ENCODE data around the gene SLC30A7.

The SLC30A7 gene

DNA sequence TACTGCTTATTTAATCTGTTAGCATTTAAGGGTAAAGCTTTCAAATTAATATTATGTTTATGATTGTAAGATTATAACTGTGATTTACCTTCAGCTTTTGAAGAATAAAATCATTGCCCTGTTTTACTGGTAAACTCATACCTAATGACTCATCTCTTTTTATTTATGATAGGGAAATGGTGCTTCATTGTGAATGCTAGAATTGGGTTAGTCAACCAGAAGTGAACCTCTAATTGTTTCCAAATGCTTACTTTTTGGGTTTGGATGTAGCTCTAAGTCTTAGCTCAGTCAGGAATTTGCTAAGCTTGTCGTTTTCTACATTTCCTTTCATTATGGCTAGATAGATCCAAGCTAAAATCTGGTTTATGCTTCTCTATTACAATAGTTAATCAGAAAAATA, 59.4 kb downstream of the SLC30A7 start:
- Histone ChIP-seq H4K91ac (ENCODE audit: low read length) (no peak overlapping the region), H2BK5ac (ENCODE audit: low read depth, low read length, poor library complexity, severe bottlenecking) (no peak overlapping the region)

DNA sequence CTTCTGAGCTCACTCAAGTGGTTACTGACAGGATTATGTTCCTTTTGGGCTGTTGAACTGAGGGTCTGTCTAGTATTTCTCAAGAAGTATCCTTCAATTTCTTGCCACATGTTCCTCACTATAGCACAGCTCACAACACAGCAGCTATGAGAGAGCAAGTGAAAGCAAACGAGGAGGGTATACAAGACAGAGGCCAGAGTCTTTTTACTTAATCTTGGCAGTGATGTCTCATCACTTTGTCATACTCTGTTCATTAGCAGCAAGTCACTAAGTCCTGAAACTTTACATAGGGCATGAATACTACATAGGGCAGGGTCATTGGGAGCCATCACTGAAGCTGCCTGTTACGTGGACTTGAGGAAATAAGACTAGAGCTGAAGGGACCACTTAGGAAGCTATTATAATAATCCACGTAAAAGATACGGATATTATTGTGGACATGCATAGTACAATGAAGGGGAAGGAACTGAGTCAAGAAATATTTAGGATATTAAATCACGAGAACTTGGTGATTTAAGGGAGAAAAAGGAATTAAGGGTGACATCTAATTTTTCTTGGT, 63.7 kb downstream of the SLC30A7 start:
- H2BK5ac ChIP-seq (ENCODE audit: low read depth, low read length, poor library complexity, severe bottlenecking) = no peak overlapping the region
- H4K91ac ChIP-seq (ENCODE audit: low read length) = no peak overlapping the region
- H3K4me2 ChIP-seq (ENCODE audit: low read length, poor library complexity, severe bottlenecking) = no peak overlapping the region
- H2BK15ac ChIP-seq (ENCODE audit: low read depth, poor library complexity, severe bottlenecking) = no peak overlapping the region
- no peak overlapping the region for H3K4ac ChIP-seq (ENCODE audit: low read depth in 1 of 2, low read length in 2 of 2)
- H3K4me1 ChIP-seq (ENCODE audit: control insufficient read depth, insufficient read depth, low read depth, low read length) = no peaks in the 10 kb centered on the region
- no peak overlapping the region for H3K23ac ChIP-seq (ENCODE audit: low read length in 2 of 2)
- H3K9ac ChIP-seq (ENCODE audit: low read length) = no peak overlapping the region
- 89% methylated on average over 5 of the region's 5 CpGs for WGBS
- H2BK12ac ChIP-seq (ENCODE audit: low read length in 2 of 2) = no peak overlapping the region
- H3K36me3 ChIP-seq (ENCODE audit: control insufficient read depth in 1 of 2, insufficient read depth in 2 of 2, low read depth in 1 of 2, low read length in 2 of 2) = peaks cover 0 to 30% of the 10 kb centered on the region in 2 experiments
- no peak overlapping the region for H2AK5ac ChIP-seq (ENCODE audit: low read length, severe bottlenecking)
- H3K9me3 ChIP-seq (ENCODE audit: control insufficient read depth, low read length) = no peaks in the 10 kb centered on the region
- H3K18ac ChIP-seq (ENCODE audit: low read depth in 1 of 2, low read length in 2 of 2) = no peak overlapping the region
- peaks cover 3% of the 10 kb centered on the region for H3K79me1 ChIP-seq (replicated peaks; ENCODE audit: low read length, poor library complexity, severe bottlenecking)
- H2BK120ac ChIP-seq (ENCODE audit: low read depth, low read length) = no peak overlapping the region
- no peaks in the 10 kb centered on the region for H3K27me3 ChIP-seq (ENCODE audit: control insufficient read depth in 1 of 2, insufficient read depth in 1 of 2, low read length in 2 of 2)
- no peak overlapping the region for H2AFZ ChIP-seq (ENCODE audit: low read depth, low read length)
- H4K8ac ChIP-seq (ENCODE audit: low read length) = no peak overlapping the region
- no peak overlapping the region for H3K27ac ChIP-seq (ENCODE audit: low read length, poor library complexity, severe bottlenecking)
- peak; percentile 12 for DNase-seq
- no peak overlapping the region for H3K4me3 ChIP-seq (ENCODE audit: insufficient read depth in 1 of 2, low read depth in 1 of 2, low read length in 2 of 2)
- H3K14ac ChIP-seq (ENCODE audit: low read length in 2 of 2) = no peak overlapping the region

More for the DNA sequence above, 59.4 kb downstream of the SLC30A7 start:
- no peak overlapping the region for H2AK5ac ChIP-seq (ENCODE audit: low read length, severe bottlenecking)
- no peak overlapping the region for H3K14ac ChIP-seq (ENCODE audit: low read length in 2 of 2)
- H2BK120ac ChIP-seq (ENCODE audit: low read depth, low read length) = no peak overlapping the region
- H3K36me3 ChIP-seq (ENCODE audit: control insufficient read depth in 1 of 2, insufficient read depth in 2 of 2, low read depth in 1 of 2, low read length in 2 of 2) = peaks cover 3 to 18% of the 10 kb centered on the region in 2 experiments
- no peak overlapping the region for H3K4me2 ChIP-seq (ENCODE audit: low read length, poor library complexity, severe bottlenecking)
- H2BK15ac ChIP-seq (ENCODE audit: low read depth, poor library complexity, severe bottlenecking) = no peak overlapping the region
- peaks cover 5% of the 10 kb centered on the region for H3K79me1 ChIP-seq (replicated peaks; ENCODE audit: low read length, poor library complexity, severe bottlenecking)
- no peak overlapping the region for H3K18ac ChIP-seq (ENCODE audit: low read depth in 1 of 2, low read length in 2 of 2)
- peak; percentile 51 for DNase-seq
- H3K27ac ChIP-seq (ENCODE audit: low read length, poor library complexity, severe bottlenecking) = no peak overlapping the region
- no peaks in the 10 kb centered on the region for H3K9me3 ChIP-seq (ENCODE audit: control insufficient read depth, low read length)
- no peaks in the 10 kb centered on the region for H3K4me1 ChIP-seq (ENCODE audit: control insufficient read depth, insufficient read depth, low read depth, low read length)
- H3K9ac ChIP-seq (ENCODE audit: low read length) = peak overlapping the region; percentile 73
- no peak overlapping the region for H3K4me3 ChIP-seq (ENCODE audit: insufficient read depth in 1 of 2, low read depth in 1 of 2, low read length in 2 of 2)
- no peak overlapping the region for H2BK12ac ChIP-seq (ENCODE audit: low read length in 2 of 2)
- no peaks in the 10 kb centered on the region for H3K27me3 ChIP-seq (ENCODE audit: control insufficient read depth in 1 of 2, insufficient read depth in 1 of 2, low read length in 2 of 2)
- no peak overlapping the region for H3K4ac ChIP-seq (ENCODE audit: low read depth in 1 of 2, low read length in 2 of 2)
- H4K8ac ChIP-seq (ENCODE audit: low read length) = no peak overlapping the region
- WGBS = 20% methylated on average over 1 of the region's 1 CpG
- no peak overlapping the region for H2AFZ ChIP-seq (ENCODE audit: low read depth, low read length)
- H3K23ac ChIP-seq (ENCODE audit: low read length in 2 of 2) = no peak overlapping the region

DNA sequence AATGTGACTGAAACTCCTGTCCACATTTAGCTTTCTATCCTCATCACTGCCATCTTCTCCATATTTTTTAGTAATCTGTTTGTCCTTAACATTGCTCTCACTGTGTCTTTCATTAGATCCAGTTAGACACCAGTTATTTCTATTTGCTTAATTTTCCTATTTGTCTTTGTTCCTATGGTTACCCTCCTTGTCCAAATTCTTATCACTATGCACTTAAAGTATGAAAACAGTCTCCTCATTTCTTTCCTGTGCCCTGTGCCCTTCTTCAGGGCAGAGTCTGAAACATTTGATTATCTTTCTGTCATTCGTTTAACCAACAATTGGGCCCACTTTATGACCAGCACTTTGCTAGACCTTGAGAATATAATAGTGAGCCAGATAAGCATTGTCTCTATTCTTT, 64.2 kb downstream of the SLC30A7 start:
- peaks cover 0 to 35% of the 10 kb centered on the region in 2 experiments for H3K36me3 ChIP-seq (ENCODE audit: control insufficient read depth in 1 of 2, insufficient read depth in 2 of 2, low read depth in 1 of 2, low read length in 2 of 2)
- H2BK120ac ChIP-seq (ENCODE audit: low read depth, low read length) = no peak overlapping the region
- H2BK5ac ChIP-seq (ENCODE audit: low read depth, low read length, poor library complexity, severe bottlenecking) = no peak overlapping the region
- no peak overlapping the region for H3K27ac ChIP-seq (ENCODE audit: low read length, poor library complexity, severe bottlenecking)
- H4K91ac ChIP-seq (ENCODE audit: low read length) = no peak overlapping the region
- H3K4me3 ChIP-seq (ENCODE audit: insufficient read depth in 1 of 2, low read depth in 1 of 2, low read length in 2 of 2) = no peak overlapping the region
- no peaks in the 10 kb centered on the region for H3K27me3 ChIP-seq (ENCODE audit: control insufficient read depth in 1 of 2, insufficient read depth in 1 of 2, low read length in 2 of 2)
- no peak overlapping the region for H2BK15ac ChIP-seq (ENCODE audit: low read depth, poor library complexity, severe bottlenecking)
- no peaks in the 10 kb centered on the region for H3K4me1 ChIP-seq (ENCODE audit: control insufficient read depth, insufficient read depth, low read depth, low read length)
- no peak overlapping the region for H2BK12ac ChIP-seq (ENCODE audit: low read length in 2 of 2)
- no peak overlapping the region for H3K9ac ChIP-seq (ENCODE audit: low read length)
- H3K9me3 ChIP-seq (ENCODE audit: control insufficient read depth, low read length) = no peaks in the 10 kb centered on the region
- no peak for DNase-seq
- no peak overlapping the region for H2AK5ac ChIP-seq (ENCODE audit: low read length, severe bottlenecking)
- H3K18ac ChIP-seq (ENCODE audit: low read depth in 1 of 2, low read length in 2 of 2) = no peak overlapping the region
- no peak overlapping the region for H3K4me2 ChIP-seq (ENCODE audit: low read length, poor library complexity, severe bottlenecking)
- H3K79me1 ChIP-seq (replicated peaks; ENCODE audit: low read length, poor library complexity, severe bottlenecking) = peaks cover 3% of the 10 kb centered on the region
- H2AFZ ChIP-seq (ENCODE audit: low read depth, low read length) = no peak overlapping the region
- H4K8ac ChIP-seq (ENCODE audit: low read length) = no peak overlapping the region
- no peak overlapping the region for H3K23ac ChIP-seq (ENCODE audit: low read length in 2 of 2)
- WGBS = 100% methylated on average over 1 of the region's 1 CpG
- no peak overlapping the region for H3K4ac ChIP-seq (ENCODE audit: low read depth in 1 of 2, low read length in 2 of 2)
- no peak overlapping the region for H3K14ac ChIP-seq (ENCODE audit: low read length in 2 of 2)

DNA sequence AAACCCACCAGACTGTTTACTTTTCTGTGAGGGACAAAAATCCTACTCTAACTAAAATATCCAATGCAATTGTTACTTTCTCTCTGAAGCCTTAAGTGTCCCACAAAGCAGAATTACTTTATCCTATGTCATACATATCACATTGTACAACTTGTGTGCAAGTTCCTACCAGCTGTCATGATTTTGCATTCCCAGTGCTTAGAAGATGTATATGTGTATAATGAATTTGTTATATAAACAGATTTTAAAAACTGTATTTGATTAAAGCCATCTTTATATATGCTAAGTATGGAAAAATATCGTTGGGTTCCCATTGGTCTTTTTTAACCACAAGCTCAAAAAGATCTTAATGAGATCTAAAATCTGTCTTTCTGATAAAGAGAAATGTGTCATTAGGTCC, 72.7 kb downstream of the SLC30A7 start:
- H2BK120ac ChIP-seq (ENCODE audit: low read depth, low read length) = no peak overlapping the region
- no peak overlapping the region for H2BK5ac ChIP-seq (ENCODE audit: low read depth, low read length, poor library complexity, severe bottlenecking)
- no peaks in the 10 kb centered on the region for H3K9me3 ChIP-seq (ENCODE audit: control insufficient read depth, low read length)
- WGBS = no CpG with 5 or more reads among the region's 1 CpG
- H2AK5ac ChIP-seq (ENCODE audit: low read length, severe bottlenecking) = no peak overlapping the region
- H2AFZ ChIP-seq (ENCODE audit: low read depth, low read length) = no peak overlapping the region
- H2BK12ac ChIP-seq (ENCODE audit: low read length in 2 of 2) = no peak overlapping the region
- no peaks in the 10 kb centered on the region for H3K4me1 ChIP-seq (ENCODE audit: control insufficient read depth, insufficient read depth, low read depth, low read length)
- H4K8ac ChIP-seq (ENCODE audit: low read length) = no peak overlapping the region
- H3K18ac ChIP-seq (ENCODE audit: low read depth in 1 of 2, low read length in 2 of 2) = no peak overlapping the region
- H2BK15ac ChIP-seq (ENCODE audit: low read depth, poor library complexity, severe bottlenecking) = no peak overlapping the region
- H3K79me1 ChIP-seq (replicated peaks; ENCODE audit: low read length, poor library complexity, severe bottlenecking) = peaks cover 12% of the 10 kb centered on the region
- H3K4me3 ChIP-seq (ENCODE audit: insufficient read depth in 1 of 2, low read depth in 1 of 2, low read length in 2 of 2) = no peak overlapping the region
- no peak overlapping the region for H3K4ac ChIP-seq (ENCODE audit: low read depth in 1 of 2, low read length in 2 of 2)
- no peak for DNase-seq
- H3K27me3 ChIP-seq (ENCODE audit: control insufficient read depth in 1 of 2, insufficient read depth in 1 of 2, low read length in 2 of 2) = no peaks in the 10 kb centered on the region
- no peak overlapping the region for H3K23ac ChIP-seq (ENCODE audit: low read length in 2 of 2)
- no peak overlapping the region for H3K27ac ChIP-seq (ENCODE audit: low read length, poor library complexity, severe bottlenecking)
- H3K36me3 ChIP-seq (ENCODE audit: control insufficient read depth in 1 of 2, insufficient read depth in 2 of 2, low read depth in 1 of 2, low read length in 2 of 2) = peaks cover 10 to 58% of the 10 kb centered on the region in 2 experiments
- no peak overlapping the region for H4K91ac ChIP-seq (ENCODE audit: low read length)
- H3K4me2 ChIP-seq (ENCODE audit: low read length, poor library complexity, severe bottlenecking) = no peak overlapping the region
- no peak overlapping the region for H3K14ac ChIP-seq (ENCODE audit: low read length in 2 of 2)
- H3K9ac ChIP-seq (ENCODE audit: low read length) = no peak overlapping the region

Data from mesenchymal stem cell (in vitro differentiated cells and primary cell).